Pons (tissue), 1 donor: ENCODE measurements around the gene BMP10.
"Not testable (repeated sequence)": the region's sequence is repeated elsewhere in the genome, so short reads cannot be mapped to it uniquely, and the experiment has no call there.

Experiments used
- DNase-seq: peaks from one replicate; pipeline ENCODE4 v3.0.0-alpha.2; 2016; ENCODE audit warnings: low spot score

Gene BMP10

GRCh38 chr2:68895981-68896380 lies 24.8 kb upstream of the BMP10 start:
- not testable (repeated sequence) for DNase-seq

GRCh38 chr2:68889500-68889899 lies 18.3 kb upstream of the BMP10 start:
- no peak for DNase-seq

- DNase-seq, result no peak
Observed at GRCh38 chr2:68889021-68889420, 17.8 kb upstream of the BMP10 start.

DNA sequence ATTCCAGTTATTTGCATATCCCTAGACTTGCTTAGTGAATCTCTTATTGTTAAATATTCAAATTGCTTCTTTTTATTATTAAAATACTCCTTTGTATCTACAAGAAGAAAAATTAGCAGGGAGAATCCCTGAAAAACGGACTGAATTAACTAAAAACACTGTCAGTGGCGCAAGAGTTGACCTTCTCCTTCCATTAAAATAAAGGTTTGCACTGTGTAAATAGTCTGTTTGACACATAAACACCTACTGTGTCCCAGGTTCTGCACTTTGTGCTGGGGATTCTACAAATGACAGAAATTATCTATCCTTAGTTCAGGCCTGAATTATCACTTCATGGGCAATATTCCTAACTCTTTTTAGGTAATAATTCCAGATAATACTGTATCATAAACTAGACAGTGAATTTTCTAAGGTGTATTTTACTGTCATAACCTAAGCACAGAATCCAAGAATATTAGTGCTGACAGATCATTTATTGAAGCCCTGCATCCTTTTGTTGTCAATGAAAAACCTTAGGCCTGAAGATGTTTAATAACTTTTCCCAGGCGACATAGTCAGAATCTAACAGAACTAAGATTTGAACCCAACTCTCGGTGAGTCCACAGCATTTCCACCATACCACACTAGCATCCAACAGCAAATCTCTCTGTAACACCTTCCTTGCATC lies 17.0 kb upstream of the BMP10 start:
- no peak for DNase-seq

DNA sequence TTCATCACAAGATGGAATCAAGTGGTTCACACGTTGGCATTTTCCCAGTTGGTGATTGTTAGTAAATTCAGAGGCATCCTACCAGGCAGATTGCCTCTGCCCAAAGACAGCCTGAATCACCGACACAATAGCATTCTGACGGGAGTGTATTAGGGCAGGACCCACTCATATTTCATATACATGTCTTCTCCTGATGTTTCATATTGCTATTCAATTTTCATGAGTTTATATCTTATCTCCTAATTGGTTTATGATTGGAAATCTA lies 14.5 kb upstream of the BMP10 start:
- DNase-seq, result no peak

DNA sequence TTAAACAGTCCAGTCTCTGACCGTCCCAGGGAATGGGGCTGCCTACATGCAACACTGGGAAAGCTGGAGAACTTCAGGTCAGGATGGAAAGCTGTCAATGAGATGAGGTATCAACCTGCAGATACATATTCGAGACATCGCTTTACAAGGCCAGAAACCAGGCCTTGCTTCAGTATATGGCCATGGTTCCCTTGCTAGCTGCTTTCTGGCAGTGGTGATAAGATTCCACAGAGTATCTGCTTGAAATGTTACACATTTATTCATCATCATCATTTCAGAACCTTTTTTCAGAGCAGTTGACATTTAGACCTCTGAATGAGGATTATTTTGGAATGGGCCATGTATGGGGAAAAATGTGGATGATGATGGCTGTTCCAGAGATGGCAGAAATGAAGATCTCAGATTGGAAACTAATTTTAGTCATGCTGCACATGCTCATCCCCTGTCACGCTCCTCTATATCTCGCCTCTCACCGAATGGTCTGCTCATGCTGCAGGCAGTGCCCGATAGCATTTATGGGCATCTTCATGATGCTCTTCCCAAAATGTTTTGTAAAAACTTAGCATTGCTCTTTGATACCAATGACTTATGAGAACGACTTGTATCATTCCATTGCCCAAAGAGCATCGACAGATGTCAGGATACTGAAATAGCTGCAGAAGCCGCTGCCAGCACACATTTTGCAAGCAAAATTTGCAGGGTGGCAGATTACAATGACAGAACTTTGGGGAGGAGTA lies 14.0 kb upstream of the BMP10 start:
- DNase-seq, result no peak

DNA sequence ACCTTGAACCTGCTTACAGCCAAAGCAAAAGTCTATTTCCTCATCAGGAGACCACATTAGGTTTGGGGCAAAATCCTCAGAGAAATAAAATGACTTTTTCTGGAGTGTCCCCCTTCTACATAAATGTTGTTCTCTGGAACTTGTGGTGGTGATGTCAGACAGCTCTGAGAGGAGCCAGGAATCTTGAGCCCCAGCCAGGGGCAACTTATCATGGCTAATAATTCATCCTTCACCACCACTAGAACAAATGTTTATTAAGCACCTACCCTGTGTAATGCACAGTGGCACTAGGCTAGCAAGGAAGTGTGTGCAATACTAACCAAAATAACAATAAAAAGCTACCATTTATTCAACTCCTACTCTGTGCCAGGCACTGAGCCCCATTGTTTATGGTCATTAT lies 9.0 kb upstream of the BMP10 start:
- DNase-seq, result no peak

GRCh38 chr2:68879296-68879695 lies 8.1 kb upstream of the BMP10 start:
- DNase-seq, result no peak

DNA sequence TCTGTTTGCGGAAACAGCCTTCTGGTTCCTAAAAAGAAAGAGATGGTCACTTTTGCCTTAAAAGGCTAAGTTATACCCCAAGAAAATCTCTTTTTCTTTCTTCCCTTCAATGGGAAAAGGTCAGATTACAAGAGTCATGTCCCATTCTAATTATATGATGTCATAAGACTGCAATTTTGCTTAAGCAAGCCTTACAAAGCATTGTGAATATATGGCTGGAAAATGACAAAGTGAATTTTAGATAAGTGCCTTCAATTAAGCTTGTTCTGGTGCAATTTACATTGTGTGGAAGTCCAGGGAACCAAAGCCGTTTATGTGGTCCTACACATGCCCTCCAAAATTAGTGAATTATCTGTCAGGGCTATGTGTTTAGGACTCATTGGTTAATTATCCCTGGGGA lies 7.6 kb upstream of the BMP10 start:
- DNase-seq, result no peak

DNA sequence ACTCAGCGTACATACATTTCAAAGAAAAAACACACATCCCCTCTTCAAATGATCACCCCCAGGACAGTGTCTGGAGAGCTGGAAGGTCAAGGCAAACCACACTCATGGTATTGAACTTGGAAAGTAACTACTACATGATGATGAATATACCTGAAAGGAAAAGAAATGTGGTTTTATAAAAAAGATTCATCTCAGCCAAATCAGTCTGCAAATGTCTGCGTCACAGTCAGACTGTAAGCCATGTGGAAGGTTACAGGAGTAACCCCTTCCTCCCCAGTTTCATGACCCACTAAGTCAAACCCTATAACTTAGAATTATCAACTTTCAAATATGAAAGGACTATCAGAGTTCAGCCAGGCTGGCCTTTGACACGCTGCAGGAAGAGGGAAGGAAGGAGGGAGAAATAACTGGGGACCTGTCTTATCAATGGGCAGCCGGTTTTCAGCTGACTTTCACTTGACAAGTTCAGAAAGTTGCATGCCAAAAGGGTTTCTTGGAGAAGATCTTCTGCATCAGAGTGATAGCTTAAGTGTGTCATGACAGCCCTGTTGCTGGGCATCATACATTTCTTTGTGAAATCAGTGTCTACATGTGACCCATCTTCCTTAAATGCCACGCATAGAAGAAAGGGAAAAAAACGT lies 7.0 kb upstream of the BMP10 start:
- DNase-seq, result no peak

DNA sequence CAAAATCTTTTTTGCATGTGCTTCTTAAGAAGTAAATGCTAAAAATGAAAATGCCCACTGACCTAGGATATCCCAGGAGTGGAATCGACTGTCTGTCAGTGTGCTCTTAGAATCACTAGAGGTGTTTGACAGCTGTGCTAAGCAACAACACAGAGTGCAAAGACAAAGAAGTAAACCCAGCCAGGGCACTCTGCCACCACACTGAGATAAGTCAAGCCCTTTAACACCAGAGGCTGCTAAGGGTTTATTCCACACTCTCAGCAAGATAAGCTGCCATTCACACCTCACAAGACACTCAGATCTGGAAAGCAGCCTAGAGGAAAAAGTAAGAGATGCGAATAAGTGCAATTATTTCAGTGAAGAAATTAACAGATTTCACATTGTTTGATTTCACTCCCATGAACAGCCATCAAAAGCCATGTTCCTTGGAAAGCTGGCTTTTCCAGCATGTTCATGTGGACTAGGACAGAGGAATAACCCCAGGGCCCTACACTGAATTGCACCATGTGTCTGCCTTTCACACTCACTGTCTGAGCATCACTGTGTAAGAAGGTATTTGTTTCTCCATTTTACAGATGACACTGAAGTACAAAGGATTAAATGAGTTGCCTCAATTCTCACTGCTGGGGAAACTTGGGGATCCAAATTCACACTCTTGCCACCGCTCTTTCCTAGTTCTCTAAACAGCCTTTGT lies 6.0 kb upstream of the BMP10 start:
- no peak for DNase-seq

- no peak for DNase-seq
Observed at GRCh38 chr2:68870215-68870614, 982 bp downstream of the BMP10 start.

DNA sequence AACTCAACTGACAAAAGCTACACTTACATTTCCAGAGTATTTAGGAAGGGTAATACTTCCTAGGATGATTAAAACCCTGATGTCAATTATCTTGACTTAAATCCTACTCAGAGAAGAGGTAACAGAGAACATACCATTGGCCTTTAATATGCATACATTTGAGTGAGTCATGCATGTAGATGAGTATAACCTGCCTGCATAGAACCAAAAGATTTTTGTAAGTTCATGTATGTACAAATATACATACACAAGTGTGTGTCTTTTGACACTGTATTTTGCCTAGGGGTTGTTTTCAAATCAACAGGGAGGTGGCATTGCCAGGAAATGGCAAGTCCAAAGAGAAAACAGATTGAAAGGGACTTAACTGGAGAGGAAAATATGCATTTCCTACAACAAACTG lies 6.1 kb downstream of the BMP10 start:
- DNase-seq, result no peak

DNA sequence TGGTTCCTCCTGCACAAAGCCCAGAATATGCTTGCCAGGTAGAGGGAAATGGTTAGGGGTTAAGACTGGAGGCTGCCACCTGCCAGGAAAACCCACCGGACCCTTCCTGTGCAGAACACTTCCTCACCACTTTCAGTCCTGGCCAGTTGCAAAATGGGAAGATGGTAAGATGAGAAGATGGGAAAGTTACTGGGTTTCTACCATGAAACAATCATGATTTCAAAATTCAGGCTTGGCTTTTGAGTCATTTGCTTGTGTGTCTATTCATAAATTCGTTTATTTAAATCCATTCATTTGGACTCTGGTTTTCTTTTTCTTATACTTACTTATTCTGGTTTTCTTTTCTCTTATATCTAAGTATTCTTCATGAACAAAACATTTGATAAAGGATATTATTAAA lies 7.2 kb downstream of the BMP10 start:
- DNase-seq, result no peak

DNA sequence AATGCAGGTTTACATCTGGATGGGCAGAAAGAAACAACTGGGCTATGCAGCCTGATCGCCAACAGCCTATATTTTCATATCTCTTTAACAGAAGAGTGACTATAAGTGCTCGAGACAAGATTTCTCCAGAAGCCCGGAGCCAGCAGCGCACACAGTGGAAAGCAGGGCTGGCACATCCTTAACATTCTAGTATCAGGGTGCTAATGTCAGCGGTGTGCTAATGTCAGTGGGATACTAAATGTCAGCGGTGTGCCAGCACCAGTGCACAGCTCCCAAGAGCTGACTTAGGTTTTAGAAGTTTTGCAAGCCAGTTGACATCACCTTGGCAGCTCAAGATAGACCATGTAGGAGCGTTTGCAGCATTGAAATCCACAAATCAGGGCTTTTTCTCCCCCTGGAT lies 8.3 kb downstream of the BMP10 start:
- no peak for DNase-seq

GRCh38 chr2:68861330-68861729 lies 9.9 kb downstream of the BMP10 start:
- DNase-seq, result no peak

DNA sequence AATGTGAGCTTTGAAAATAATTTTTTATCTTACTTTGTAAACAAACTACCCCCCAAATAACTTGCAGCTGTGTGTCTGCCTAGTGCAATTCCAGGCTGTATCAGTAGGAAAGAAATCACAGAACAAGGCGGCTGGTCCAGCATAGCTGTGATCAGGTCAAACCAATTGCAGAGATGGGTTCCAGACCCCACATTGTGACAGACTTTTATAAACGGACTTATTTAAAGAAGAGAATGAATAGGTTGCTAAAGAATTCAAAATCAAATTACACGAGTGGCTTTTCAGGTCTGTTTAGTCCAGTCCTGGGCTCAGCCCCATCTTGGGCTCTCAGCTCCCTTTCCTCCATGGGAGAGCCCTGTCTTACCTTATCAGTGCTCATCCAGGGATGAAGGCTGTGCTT lies 11.1 kb downstream of the BMP10 start:
- no peak for DNase-seq

- DNase-seq, result no peak
Observed at GRCh38 chr2:68857855-68858456, 13.2 kb downstream of the BMP10 start.

- no peak for DNase-seq
Observed at GRCh38 chr2:68857202-68857845, 13.9 kb downstream of the BMP10 start.

GRCh38 chr2:68855550-68855949 lies 15.6 kb downstream of the BMP10 start:
- DNase-seq, result no peak

GRCh38 chr2:68854476-68854875 lies 16.7 kb downstream of the BMP10 start:
- no peak for DNase-seq

- no peak for DNase-seq
Observed at GRCh38 chr2:68853915-68854314, 17.3 kb downstream of the BMP10 start.
